Measurements from ENCODE around the gene MATR3. TPM values are rescaled to one million over a fixed set of nuclear protein-coding genes. Genes with fewer than 3 reads are reported as not detected.

Gene MATR3
- total RNA-seq, 4 donors from 2014 or later: 343 to 366 (median 354) TPM

- intact Hi-C loops (cut with DNase I): no loop called here
- TF ChIP-seq CTCF (IDR thresholded peaks at IDR 0.05): no peak
- no peak for TF ChIP-seq POLR2A (IDR thresholded peaks at IDR 0.05)
- no peaks in the 10 kb centered on the region for H3K9me3 ChIP-seq
- no peak overlapping the region for H3K27ac ChIP-seq
- DNase-seq: no peak
- peaks cover 40 to 43% of the 10 kb centered on the region in 2 donors for H3K36me3 ChIP-seq
- peaks cover 4 to 12% of the 10 kb centered on the region in 2 donors for H3K4me1 ChIP-seq
- no peaks in the 10 kb centered on the region for H3K27me3 ChIP-seq
- WGBS, 2 donors: 88 to 89% methylated on average over 3 of the region's 3 CpGs
- H3K4me3 ChIP-seq (replicated peaks in 1 of 3): no peak overlapping the region
These were observed 21.6 kb downstream of the MATR3 start for GRCh38 chr5:139315056-139315615.

DNA sequence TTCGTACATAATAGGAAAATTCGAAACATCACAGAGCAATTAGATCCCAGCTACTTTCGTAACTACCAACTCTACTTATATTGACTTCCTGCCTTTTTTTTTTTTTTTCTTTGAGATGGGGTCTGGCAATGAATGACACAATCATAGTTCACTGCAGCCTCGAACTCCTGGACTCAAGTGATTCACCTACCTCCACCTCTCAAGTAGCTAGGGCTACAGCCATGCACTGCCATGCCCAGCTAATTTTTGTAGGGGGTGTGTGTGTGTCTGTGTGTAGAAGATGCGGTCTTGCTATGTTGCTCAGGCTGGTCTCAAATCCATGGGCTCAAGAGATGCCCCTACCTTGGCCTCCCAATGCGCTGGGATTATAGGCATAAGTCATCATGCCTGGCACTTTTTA lies 42.3 kb downstream of the MATR3 start:
- Histone ChIP-seq H3K4me1 (peaks cover 0 to 1% of the 10 kb centered on the region in 2 donors), H3K27me3 (no peaks in the 10 kb centered on the region), H3K4me3 (replicated peaks in 1 of 3) (no peak overlapping the region), H3K27ac (no peak overlapping the region), H3K9me3 (no peaks in the 10 kb centered on the region), H3K36me3 (peaks cover 5 to 15% of the 10 kb centered on the region in 2 donors)
- no peak for TF ChIP-seq POLR2A (IDR thresholded peaks at IDR 0.05)
- intact Hi-C loops (cut with DNase I): no loop called here
- no peak for DNase-seq
- WGBS, 2 donors: 70 to 77% methylated on average over 6 of the region's 6 CpGs

DNA sequence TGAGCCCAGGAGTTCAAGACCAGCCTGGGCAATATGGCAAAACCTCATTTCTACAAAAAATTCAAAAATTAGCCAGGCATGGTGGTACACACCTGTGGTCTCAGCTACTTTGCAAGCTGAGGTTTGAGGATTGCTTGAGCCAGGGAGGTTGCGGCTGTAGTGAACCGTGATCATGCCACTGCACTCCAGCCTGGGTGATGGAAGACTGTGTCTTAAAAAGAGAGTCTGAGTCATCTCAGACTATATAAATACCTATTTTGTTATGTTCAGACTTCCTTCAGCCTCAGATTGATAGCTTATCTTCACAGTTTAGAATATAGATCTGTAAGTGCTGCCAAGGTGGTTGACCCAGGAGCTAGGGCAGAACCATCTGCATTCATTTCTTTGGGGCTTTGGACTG lies 46.5 kb downstream of the MATR3 start:
- no peak overlapping the region for H3K27ac ChIP-seq
- intact Hi-C loops (cut with DNase I): loop anchor here (5.0 kb wide), 1 partner anchor 48 kb away; the partner anchor contains the start of gene MATR3
- 88 to 97% methylated on average over 2 of the region's 2 CpGs for WGBS, 2 donors
- no peak overlapping the region for H3K4me3 ChIP-seq (replicated peaks in 1 of 3)
- peaks cover 14 to 26% of the 10 kb centered on the region in 2 donors for H3K4me1 ChIP-seq
- H3K36me3 ChIP-seq: no peaks in the 10 kb centered on the region
- no peak for DNase-seq
- no peaks in the 10 kb centered on the region for H3K27me3 ChIP-seq
- H3K9me3 ChIP-seq: no peaks in the 10 kb centered on the region
- TF ChIP-seq POLR2A (IDR thresholded peaks at IDR 0.05): no peak
- no peak for TF ChIP-seq CTCF (IDR thresholded peaks at IDR 0.05)

DNA sequence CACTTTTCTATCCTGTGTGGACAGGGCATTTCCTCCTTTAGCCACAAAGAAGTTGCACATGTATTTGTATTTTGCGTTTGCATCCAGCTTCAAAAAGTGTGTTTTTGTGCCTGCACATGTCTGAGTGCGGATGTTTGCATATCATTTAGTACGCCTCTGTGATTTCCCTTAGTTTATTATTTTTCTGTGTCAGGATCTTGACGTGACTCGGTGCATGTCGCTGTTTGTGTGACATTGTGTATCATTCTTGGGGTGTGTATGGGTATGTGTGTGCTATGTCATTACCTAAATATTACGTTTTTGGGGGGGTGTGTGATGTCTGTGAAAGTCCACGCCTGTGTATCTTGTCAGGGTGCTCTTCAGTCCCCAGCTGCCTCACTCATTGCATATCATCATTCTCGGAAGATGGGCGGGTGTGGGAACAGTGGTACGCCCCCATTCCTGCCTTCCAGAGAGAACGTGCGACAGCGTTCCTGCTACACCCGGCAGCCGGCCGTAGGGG lies 47.7 kb downstream of the MATR3 start:
- Histone ChIP-seq H3K9me3 (no peaks in the 10 kb centered on the region), H3K27me3 (no peaks in the 10 kb centered on the region), H3K36me3 (no peaks in the 10 kb centered on the region), H3K4me3 (replicated peaks in 1 of 3) (peak overlapping the region in 1 of 3 donors; percentile 80), H3K4me1 (peaks cover 14 to 26% of the 10 kb centered on the region in 2 donors), H3K27ac (peak overlapping the region in 1 of 3 donors; percentile 95)
- intact Hi-C loops (cut with DNase I): loop anchor here (5.0 kb wide), 1 partner anchor 49 kb away; the partner anchor contains the start of gene MATR3
- TF ChIP-seq CTCF (IDR thresholded peaks at IDR 0.05) (no peak), POLR2A (IDR thresholded peaks at IDR 0.05) (no peak)
- DNase-seq: no peak
- 8 to 10% methylated on average over 10 to 11 of the region's 17 CpGs for WGBS, 2 donors

- H3K4me3 ChIP-seq (replicated peaks in 1 of 3): peak within 1 kb of the TSS; percentile 21 to 98 (median 80)
- H3K36me3 ChIP-seq: no peaks in the 10 kb centered on the region
- H3K27ac ChIP-seq: peak within 1 kb of the TSS; percentile 82 to 96 (median 95)
- WGBS, 2 donors: 1% methylated on average over 25 to 62 of the region's 66 CpGs
- no peaks in the 10 kb centered on the region for H3K9me3 ChIP-seq
- intact Hi-C loops (cut with DNase I): loop anchor here (5.0 kb wide), 1 partner anchor 50 kb away; the partner anchor contains the start of gene MATR3
- DNase-seq: peak; percentile 98 to 99
- TF ChIP-seq CTCF (IDR thresholded peaks at IDR 0.05) (peak; percentile 45 to 75 (median 54)), POLR2A (IDR thresholded peaks at IDR 0.05) (peak; percentile 81 to 98)
- peaks cover 14 to 26% of the 10 kb centered on the region in 2 donors for H3K4me1 ChIP-seq
- no peaks in the 10 kb centered on the region for H3K27me3 ChIP-seq
These were observed 48.3 kb downstream of the MATR3 start, which contains the start of gene PAIP2 for GRCh38 chr5:139341689-139342422. Gene PAIP2, plus strand, starts transcription at chr5:139341854. Its CDS starts 21,931 bp downstream, at chr5:139363785.

All from thyroid gland (tissue), 4 donors.